Stimulated activated memory B cell treated with anti-CD40 and anti-IgM and Interleukin-4, amounts not matched to agents 10 μg/mL and 1 μg/mL and 100 μg/mL, for 72 hours (primary cell): ENCODE measurements around the gene NDUFAF5.

Experiments
- ATAC-seq: fragments of 150-1000 bp; cut with Tn5 transposase; 2 replicates; pipeline ENCODE4 v1.10.0; 2021
- H3K27ac Mint-ChIP-seq: one replicate; pipeline ENCODE4 v1.8.0; 2022; ENCODE audit warnings: mild to moderate bottlenecking, mixed read lengths
- H3K27me3 Mint-ChIP-seq: one replicate; pipeline ENCODE4 v1.8.0; 2022; ENCODE audit warnings: mixed read lengths
- H3K36me3 Mint-ChIP-seq: one replicate; pipeline ENCODE4 v1.8.0; 2022; ENCODE audit warnings: mixed read lengths
- H3K4me1 Mint-ChIP-seq: one replicate; pipeline ENCODE4 v1.8.0; 2022; ENCODE audit warnings: mixed read lengths
- H3K4me3 Mint-ChIP-seq: one replicate; pipeline ENCODE4 v1.8.0; 2022; ENCODE audit warnings: mild to moderate bottlenecking, moderate library complexity, mixed read lengths
- H3K9me3 Mint-ChIP-seq: one replicate; pipeline ENCODE4 v1.8.0; 2022; ENCODE audit warnings: mixed read lengths

Gene NDUFAF5

GRCh38 chr20:13825465-13825864 is 40.6 kb downstream of the NDUFAF5 start:
- Mint-ChIP-seq H3K4me3 (no peak overlapping the region), H3K9me3 (no peaks in the 10 kb centered on the region), H3K27me3 (peaks cover 16% of the 10 kb centered on the region), H3K27ac (no peak overlapping the region), H3K36me3 (no peaks in the 10 kb centered on the region), H3K4me1 (no peaks in the 10 kb centered on the region)
- ATAC-seq: no peak

GRCh38 chr20:13831476-13831875 is 46.6 kb downstream of the NDUFAF5 start:
- Mint-ChIP-seq H3K4me1 (no peaks in the 10 kb centered on the region), H3K9me3 (peaks cover 3% of the 10 kb centered on the region), H3K4me3 (no peak overlapping the region), H3K27me3 (peaks cover 27% of the 10 kb centered on the region), H3K27ac (no peak overlapping the region), H3K36me3 (no peaks in the 10 kb centered on the region)
- ATAC-seq: no peak

- Mint-ChIP-seq H3K4me1 (no peaks in the 10 kb centered on the region), H3K4me3 (no peak overlapping the region), H3K36me3 (no peaks in the 10 kb centered on the region), H3K27me3 (peaks cover 30% of the 10 kb centered on the region), H3K27ac (no peak overlapping the region), H3K9me3 (no peaks in the 10 kb centered on the region)
- ATAC-seq: no peak
Observed at GRCh38 chr20:13838664-13839063, 53.8 kb downstream of the NDUFAF5 start.

- Mint-ChIP-seq H3K9me3 (no peaks in the 10 kb centered on the region), H3K4me3 (no peak overlapping the region), H3K27ac (no peak overlapping the region), H3K27me3 (peaks cover 30% of the 10 kb centered on the region), H3K36me3 (no peaks in the 10 kb centered on the region), H3K4me1 (no peaks in the 10 kb centered on the region)
- no peak for ATAC-seq
Observed at GRCh38 chr20:13839421-13840092, 54.7 kb downstream of the NDUFAF5 start.

GRCh38 chr20:13840093-13840465 is 55.3 kb downstream of the NDUFAF5 start:
- Mint-ChIP-seq H3K27me3 (peaks cover 30% of the 10 kb centered on the region), H3K36me3 (no peaks in the 10 kb centered on the region), H3K27ac (no peak overlapping the region), H3K9me3 (no peaks in the 10 kb centered on the region), H3K4me3 (no peak overlapping the region), H3K4me1 (no peaks in the 10 kb centered on the region)
- ATAC-seq: no peak

- no peak for ATAC-seq
- H3K27me3 Mint-ChIP-seq: peaks cover 21% of the 10 kb centered on the region
- H3K27ac Mint-ChIP-seq: no peak overlapping the region
- H3K36me3 Mint-ChIP-seq: no peaks in the 10 kb centered on the region
- no peaks in the 10 kb centered on the region for H3K9me3 Mint-ChIP-seq
- H3K4me1 Mint-ChIP-seq: no peaks in the 10 kb centered on the region
- no peak overlapping the region for H3K4me3 Mint-ChIP-seq
Observed at GRCh38 chr20:13841206-13841605, 56.4 kb downstream of the NDUFAF5 start.

DNA sequence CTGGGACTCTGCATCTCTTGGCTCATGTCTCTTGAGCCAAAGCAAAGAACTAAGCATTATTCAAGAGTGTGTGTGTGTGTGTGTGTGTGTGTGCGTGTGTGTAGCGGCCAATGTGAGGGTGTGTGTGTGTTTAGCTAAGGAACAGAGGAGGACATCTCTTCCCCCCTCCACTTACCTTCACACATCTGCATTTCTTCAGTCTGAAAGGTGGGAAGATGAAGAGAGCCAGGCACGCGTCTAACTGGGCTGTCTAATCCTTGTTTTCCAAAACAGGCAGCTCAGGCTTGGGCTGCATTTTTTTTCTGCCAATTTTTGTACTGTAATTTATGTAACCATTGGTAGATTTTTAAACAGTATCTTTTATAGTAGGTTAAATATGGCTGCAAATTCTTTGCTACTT is 59.5 kb downstream of the NDUFAF5 start:
- Mint-ChIP-seq H3K9me3 (peaks cover 5% of the 10 kb centered on the region), H3K4me1 (no peaks in the 10 kb centered on the region), H3K27ac (no peak overlapping the region), H3K36me3 (no peaks in the 10 kb centered on the region), H3K4me3 (no peak overlapping the region), H3K27me3 (no peaks in the 10 kb centered on the region)
- no peak for ATAC-seq

- Mint-ChIP-seq H3K27me3 (peaks cover 9% of the 10 kb centered on the region), H3K4me1 (peaks cover 9% of the 10 kb centered on the region), H3K36me3 (no peaks in the 10 kb centered on the region), H3K27ac (no peak overlapping the region), H3K4me3 (no peak overlapping the region), H3K9me3 (peaks cover 5% of the 10 kb centered on the region)
- ATAC-seq: no peak
Observed at GRCh38 chr20:13851279-13851678, 66.5 kb downstream of the NDUFAF5 start.

GRCh38 chr20:13852306-13852705 is 67.5 kb downstream of the NDUFAF5 start:
- H3K4me1 Mint-ChIP-seq: peaks cover 11% of the 10 kb centered on the region
- H3K36me3 Mint-ChIP-seq: no peaks in the 10 kb centered on the region
- ATAC-seq: no peak
- peaks cover 9% of the 10 kb centered on the region for H3K27me3 Mint-ChIP-seq
- no peak overlapping the region for H3K27ac Mint-ChIP-seq
- no peak overlapping the region for H3K4me3 Mint-ChIP-seq
- H3K9me3 Mint-ChIP-seq: peaks cover 5% of the 10 kb centered on the region

- Mint-ChIP-seq H3K36me3 (no peaks in the 10 kb centered on the region), H3K27ac (no peak overlapping the region), H3K27me3 (peaks cover 9% of the 10 kb centered on the region), H3K4me3 (no peak overlapping the region), H3K4me1 (peaks cover 11% of the 10 kb centered on the region), H3K9me3 (no peaks in the 10 kb centered on the region)
- ATAC-seq: no peak
Observed at GRCh38 chr20:13855613-13856012, 70.8 kb downstream of the NDUFAF5 start.

DNA sequence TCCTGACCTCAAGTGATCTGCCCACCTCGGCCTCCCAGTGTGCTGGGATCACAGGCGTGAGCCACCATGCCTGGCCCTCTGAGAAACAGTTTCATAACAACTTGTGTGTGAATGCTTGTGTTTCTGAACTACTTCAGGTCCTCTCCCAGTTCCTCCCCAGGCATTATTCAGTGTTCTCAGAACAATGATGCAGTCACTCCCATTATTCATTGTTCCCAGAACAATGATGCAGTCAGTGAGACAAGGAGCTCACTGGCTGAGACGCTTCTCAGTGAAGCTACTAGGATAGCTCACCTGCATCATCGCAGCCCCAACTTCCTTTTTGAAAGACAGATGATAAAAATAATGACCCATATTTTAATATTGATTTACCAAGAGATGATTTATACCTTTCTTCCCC is 71.5 kb downstream of the NDUFAF5 start:
- Mint-ChIP-seq H3K9me3 (no peaks in the 10 kb centered on the region), H3K36me3 (no peaks in the 10 kb centered on the region), H3K27ac (no peak overlapping the region), H3K27me3 (peaks cover 9% of the 10 kb centered on the region), H3K4me1 (peaks cover 11% of the 10 kb centered on the region), H3K4me3 (no peak overlapping the region)
- no peak for ATAC-seq

- ATAC-seq: no peak
- Mint-ChIP-seq H3K27ac (no peak overlapping the region), H3K9me3 (no peaks in the 10 kb centered on the region), H3K36me3 (no peaks in the 10 kb centered on the region), H3K4me1 (peaks cover 11% of the 10 kb centered on the region), H3K27me3 (peaks cover 18% of the 10 kb centered on the region), H3K4me3 (no peak overlapping the region)
Observed at GRCh38 chr20:13857304-13857703, 72.5 kb downstream of the NDUFAF5 start.

DNA sequence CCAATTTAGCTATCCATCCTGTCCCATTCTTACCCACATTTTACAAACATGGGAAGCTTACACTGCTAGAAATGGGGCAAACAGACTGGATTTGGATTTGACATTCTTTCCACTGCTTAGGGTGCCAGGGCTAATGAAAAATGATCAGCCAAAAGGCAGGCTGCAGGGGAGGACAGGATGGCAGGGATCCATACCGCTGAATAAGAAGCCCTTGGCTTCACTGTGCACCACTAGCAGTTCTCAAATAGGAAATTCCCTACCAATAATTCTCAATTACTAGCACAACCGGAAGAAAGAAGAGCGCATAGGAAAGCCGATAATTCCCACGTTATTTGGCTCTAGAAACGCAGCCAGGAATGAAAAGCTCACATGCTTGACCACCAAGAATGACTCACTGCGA is 73.1 kb downstream of the NDUFAF5 start:
- no peak overlapping the region for H3K27ac Mint-ChIP-seq
- H3K27me3 Mint-ChIP-seq: peaks cover 18% of the 10 kb centered on the region
- peaks cover 11% of the 10 kb centered on the region for H3K4me1 Mint-ChIP-seq
- H3K9me3 Mint-ChIP-seq: no peaks in the 10 kb centered on the region
- no peak overlapping the region for H3K4me3 Mint-ChIP-seq
- H3K36me3 Mint-ChIP-seq: no peaks in the 10 kb centered on the region
- ATAC-seq: no peak

- H3K27me3 Mint-ChIP-seq: peaks cover 18% of the 10 kb centered on the region
- H3K4me3 Mint-ChIP-seq: no peak overlapping the region
- no peak overlapping the region for H3K27ac Mint-ChIP-seq
- H3K4me1 Mint-ChIP-seq: peaks cover 11% of the 10 kb centered on the region
- H3K9me3 Mint-ChIP-seq: no peaks in the 10 kb centered on the region
- ATAC-seq: no peak
- no peaks in the 10 kb centered on the region for H3K36me3 Mint-ChIP-seq
Observed at GRCh38 chr20:13858439-13858838, 73.6 kb downstream of the NDUFAF5 start.

GRCh38 chr20:13858871-13859270 is 74.0 kb downstream of the NDUFAF5 start:
- Mint-ChIP-seq H3K4me1 (peaks cover 11% of the 10 kb centered on the region), H3K9me3 (no peaks in the 10 kb centered on the region), H3K27ac (no peak overlapping the region), H3K36me3 (no peaks in the 10 kb centered on the region), H3K27me3 (peaks cover 18% of the 10 kb centered on the region), H3K4me3 (no peak overlapping the region)
- no peak for ATAC-seq

DNA sequence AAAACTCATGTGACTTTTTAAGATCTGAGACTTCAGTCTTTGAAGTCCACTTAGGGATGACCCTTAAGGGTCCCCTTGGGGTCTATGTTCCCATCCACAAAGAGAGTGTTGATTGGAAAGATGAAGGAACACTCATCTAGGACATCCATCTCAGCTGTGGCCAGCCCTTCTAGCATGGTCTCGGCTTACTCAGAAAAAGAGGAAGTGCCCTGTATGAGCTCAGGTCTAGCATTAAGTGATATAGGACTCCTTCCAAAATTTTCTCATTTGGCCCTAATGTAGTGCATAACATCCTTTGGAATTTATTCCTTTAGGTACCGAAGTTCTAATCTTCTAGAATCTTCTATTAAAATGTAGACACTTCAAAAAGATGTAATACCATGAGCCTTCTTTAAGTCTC is 77.4 kb downstream of the NDUFAF5 start:
- peaks cover 9% of the 10 kb centered on the region for H3K27me3 Mint-ChIP-seq
- H3K4me1 Mint-ChIP-seq: no peaks in the 10 kb centered on the region
- no peaks in the 10 kb centered on the region for H3K9me3 Mint-ChIP-seq
- H3K4me3 Mint-ChIP-seq: no peak overlapping the region
- no peak for ATAC-seq
- H3K36me3 Mint-ChIP-seq: no peaks in the 10 kb centered on the region
- no peak overlapping the region for H3K27ac Mint-ChIP-seq

DNA sequence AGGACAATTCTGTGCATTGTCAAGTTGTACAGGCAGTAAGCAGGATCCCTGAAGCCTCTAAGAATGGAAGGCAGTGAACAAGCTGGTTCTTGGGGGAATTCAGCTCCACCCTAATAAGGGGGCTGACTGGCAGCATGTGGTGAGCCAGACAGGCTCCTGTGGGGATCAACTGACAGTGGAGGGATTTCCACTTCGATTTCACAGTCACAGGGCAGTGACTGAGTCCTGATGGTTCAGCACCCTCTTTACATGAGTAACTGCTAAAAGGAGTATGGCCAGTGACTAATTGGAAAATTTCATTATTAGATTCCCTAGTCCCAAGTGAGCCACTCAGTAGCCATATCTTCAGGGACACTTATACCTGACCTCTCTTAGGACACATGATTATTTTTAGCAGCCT is 78.4 kb downstream of the NDUFAF5 start:
- no peak for ATAC-seq
- Mint-ChIP-seq H3K36me3 (no peaks in the 10 kb centered on the region), H3K4me1 (no peaks in the 10 kb centered on the region), H3K27ac (no peak overlapping the region), H3K27me3 (peaks cover 9% of the 10 kb centered on the region), H3K4me3 (no peak overlapping the region), H3K9me3 (no peaks in the 10 kb centered on the region)
